Raji (cell line): Measurements from ENCODE around the gene C1orf198.

ENCODE experiments used
- POLR2A ChIP-seq: IDR thresholded peaks from 2 replicates; pipeline ENCODE4 v1.6.1; 2011; ENCODE audit warnings: low read depth, low read length, control low read depth; ENCODE audit not compliant: insufficient read depth

The C1orf198 gene

GRCh38 chr1:230836347-230836746, 32.0 kb downstream of the C1orf198 start:
- no peak for TF ChIP-seq POLR2A

GRCh38 chr1:230834292-230834691, 34.0 kb downstream of the C1orf198 start:
- no peak for TF ChIP-seq POLR2A

DNA sequence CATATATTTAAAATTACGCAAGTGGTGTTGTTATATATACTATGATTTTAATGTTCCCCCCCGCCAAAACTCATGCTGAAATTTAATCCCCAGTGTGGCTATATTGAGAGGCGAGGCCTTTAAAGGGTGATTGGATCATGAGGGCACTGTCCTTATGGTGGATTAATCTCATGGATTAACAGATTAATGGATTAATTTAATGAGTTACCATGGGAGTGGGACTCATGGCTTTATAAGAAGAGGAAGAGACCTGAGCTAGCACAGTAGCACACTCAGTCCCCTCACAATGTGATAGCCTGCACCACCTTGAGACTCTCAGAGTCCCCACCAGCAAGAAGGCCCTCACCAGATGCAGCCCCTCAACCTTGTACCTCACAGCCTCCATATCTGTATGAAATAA, 34.8 kb downstream of the C1orf198 start:
- TF ChIP-seq POLR2A, result no peak

- TF ChIP-seq POLR2A, result no peak
These were observed 35.8 kb downstream of the C1orf198 start for GRCh38 chr1:230832476-230832875.

- TF ChIP-seq POLR2A, result no peak
These were observed 36.5 kb downstream of the C1orf198 start for GRCh38 chr1:230831771-230832170.

GRCh38 chr1:230828421-230828820, 39.9 kb downstream of the C1orf198 start:
- TF ChIP-seq POLR2A, result no peak

- TF ChIP-seq POLR2A, result no peak
These were observed 40.5 kb downstream of the C1orf198 start for GRCh38 chr1:230827801-230828200.

- no peak for TF ChIP-seq POLR2A
These were observed 41.1 kb downstream of the C1orf198 start for GRCh38 chr1:230827081-230827681.

GRCh38 chr1:230826166-230826875, 42.0 kb downstream of the C1orf198 start:
- TF ChIP-seq POLR2A, result no peak

- no peak for TF ChIP-seq POLR2A
These were observed 42.6 kb downstream of the C1orf198 start for GRCh38 chr1:230825761-230826160.

GRCh38 chr1:230824919-230825721, 43.2 kb downstream of the C1orf198 start:
- no peak for TF ChIP-seq POLR2A

DNA sequence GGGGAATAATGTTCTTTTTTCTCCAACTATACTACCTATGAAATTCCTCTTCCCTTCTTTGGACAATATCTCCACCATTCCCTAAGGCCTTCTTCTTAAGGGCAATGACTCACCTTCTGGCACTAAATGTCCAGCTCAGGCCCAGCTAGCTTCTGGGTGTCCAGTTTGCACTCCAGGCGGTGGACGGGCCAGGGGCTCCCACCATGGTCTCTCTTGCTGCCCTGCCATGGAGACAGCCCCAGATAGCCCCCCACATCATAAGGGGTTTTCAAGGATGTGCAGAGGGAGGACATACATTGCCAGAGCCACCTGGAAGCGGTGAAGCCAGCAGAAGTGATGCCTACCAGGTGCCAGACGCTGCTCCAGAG, 43.8 kb downstream of the C1orf198 start:
- no peak for TF ChIP-seq POLR2A

DNA sequence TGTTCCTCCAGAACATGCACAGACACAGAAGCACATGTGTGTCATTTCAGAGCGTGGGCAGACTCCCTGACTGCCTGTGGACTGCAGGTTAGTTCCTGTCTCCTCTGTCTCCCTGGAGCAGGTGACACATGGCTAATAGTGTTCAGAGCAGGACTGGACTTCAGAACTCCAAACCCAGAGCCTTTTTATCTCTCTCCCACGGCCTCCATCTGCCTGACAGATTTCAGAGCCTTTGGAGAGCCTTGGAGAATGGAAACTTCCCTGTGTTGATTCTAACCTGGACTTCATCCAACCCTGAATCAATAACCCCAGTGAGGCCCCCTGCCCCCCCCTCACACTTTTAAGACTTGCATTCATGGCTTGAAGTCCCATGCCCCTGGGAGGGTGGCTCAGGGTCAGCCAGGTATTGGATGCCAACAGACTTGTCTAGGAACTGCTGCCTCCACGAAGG, 44.4 kb downstream of the C1orf198 start:
- no peak for TF ChIP-seq POLR2A

DNA sequence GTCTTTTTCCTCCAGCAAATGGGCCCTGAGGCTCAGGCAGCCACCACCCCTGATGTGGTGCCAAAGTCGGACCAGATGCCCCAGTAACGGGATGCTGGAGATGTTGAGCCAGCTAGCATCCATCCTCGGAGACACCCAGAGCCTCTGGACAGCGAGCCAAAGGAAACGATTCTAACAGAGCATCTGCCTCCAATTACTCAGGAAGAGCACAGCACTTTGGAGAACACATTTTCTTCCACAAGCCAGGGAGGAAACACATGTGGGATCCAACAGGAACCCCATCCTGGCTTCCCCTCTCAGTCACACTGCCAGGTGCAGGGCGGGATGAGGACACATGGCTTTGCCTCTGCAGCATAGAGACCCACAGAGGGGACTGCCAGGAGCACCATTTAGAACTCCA, 44.9 kb downstream of the C1orf198 start:
- TF ChIP-seq POLR2A, result no peak

DNA sequence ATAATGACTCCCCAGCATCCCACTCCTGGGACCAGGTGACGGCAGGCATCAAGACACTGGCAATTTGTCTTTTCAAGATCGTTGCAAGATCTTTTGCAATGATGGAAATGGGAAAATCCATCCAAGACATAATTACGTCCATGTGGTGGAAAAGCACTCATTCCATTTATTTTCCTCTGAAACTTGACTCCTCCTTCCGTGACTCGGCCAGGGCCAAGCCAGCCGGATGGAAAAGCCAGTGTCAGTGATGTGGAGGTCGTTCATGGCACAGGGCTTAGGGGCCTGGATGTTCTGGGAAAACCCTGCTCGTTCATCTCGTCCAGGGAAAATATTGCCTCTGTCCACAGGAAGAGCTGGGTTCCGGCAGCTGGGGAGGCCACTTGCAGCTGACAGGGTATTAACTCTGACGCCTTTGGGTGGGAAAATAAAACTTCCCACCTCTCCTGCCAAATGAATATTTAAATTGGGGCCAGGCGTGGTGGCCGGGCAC, 46.2 kb downstream of the C1orf198 start:
- TF ChIP-seq POLR2A, result no peak

GRCh38 chr1:230821346-230821745, 47.0 kb downstream of the C1orf198 start:
- TF ChIP-seq POLR2A, result no peak
